HepG2 (cell line): ENCODE data around the gene CABLES1. TPM values are rescaled to one million over a fixed set of nuclear protein-coding genes. Genes with fewer than 3 reads are reported as not detected.

Source experiments
- ATAC-seq: fragments of 200-7000 bp; cut with Tn5 transposase; 3 replicates; pipeline ENCODE4 v1.9.1; 2020; ENCODE audit warnings: mild to moderate bottlenecking, moderate library complexity
- BruUV-seq: library from RNA; stranded (reverse); fragments of 400-500 nt; replicated peaks from 2 replicates; lab custom pipeline; 2021; lab: Mats Ljungman, UMichigan
- CTCF ChIA-PET: fragments of 300-600 bp; formaldehyde crosslinking; extraction: SDS; loops from one replicate; lab custom pipeline; 2021; ENCODE audit warnings: low total read pairs, inconsistent platforms, low intra/inter-chr PET ratio; lab: Yijun Ruan, JAX
- POLR2A ChIA-PET: fragments of 350-600 bp; sonication (Branson Sonifier 250); formaldehyde crosslinking; loops from one replicate; lab custom pipeline; 2020; ENCODE audit warnings: antibody characterized with exemption, inconsistent platforms; lab: Yijun Ruan, JAX
- DNase-seq: peaks from one replicate; pipeline ENCODE4 v3.0.0-alpha.2; 2015; ENCODE audit warnings: low spot score
- FAIRE-seq: peaks from 3 replicates; lab custom pipeline; 2011; peaks lifted over from hg19 to GRCh38; lab: Jason Lieb, UNC
- H2AFZ ChIP-seq: one replicate; pipeline ENCODE4 v1.6.1; 2011; ENCODE audit warnings: low read length, inconsistent platforms
- H3K27ac ChIP-seq: fragments of 300-600 bp; 3 replicates; pipeline ENCODE4 v1.8.0; 2011; ENCODE audit warnings: mixed run types, mild to moderate bottlenecking, mixed read lengths, low read length, inconsistent platforms; ENCODE audit not compliant: insufficient read depth; ENCODE audit errors: extremely low read length
- H3K27me3 ChIP-seq, 2 experiments: fragments of 200-600 bp in 1 of 2; 2 replicates in 1 of 2; 3 replicates in 1 of 2; pipeline versions ENCODE4 v1.6.0 to v1.8.0; 2011; ENCODE audit warnings: low read length in 2 of 2, mild to moderate bottlenecking in 2 of 2, moderate library complexity in 2 of 2, inconsistent platforms in 1 of 2; ENCODE audit not compliant: insufficient read depth in 2 of 2, control insufficient read depth in 1 of 2
- H3K36me3 ChIP-seq, 2 experiments: fragments of 200-600 bp in 1 of 2; replicated peaks in 1 of 2; 2 replicates in 1 of 2; 3 replicates in 1 of 2; pipeline versions ENCODE4 v1.5.1 to v1.8.0; 2011; ENCODE audit warnings: low read length in 2 of 2, inconsistent platforms in 1 of 2; ENCODE audit not compliant: insufficient read depth in 2 of 2, control insufficient read depth in 1 of 2
- H3K4me1 ChIP-seq: 2 replicates; pipeline ENCODE4 v1.5.1; 2012; ENCODE audit warnings: low read length, inconsistent platforms; ENCODE audit not compliant: insufficient read depth
- H3K4me2 ChIP-seq: 2 replicates; pipeline ENCODE4 v1.6.0; 2011; ENCODE audit warnings: low read depth, low read length, inconsistent platforms
- H3K4me3 ChIP-seq, 3 experiments: fragments of 200-600 bp in 1 of 3; sonication (generic), shearing (Covaris generic) in 1 of 3; replicated peaks in 1 of 3; 2 replicates each; pipeline ENCODE4 v1.5.1; 2011 to 2016; ENCODE audit warnings: low read length in 3 of 3, inconsistent platforms in 2 of 3, low read depth in 2 of 3, mild to moderate bottlenecking in 2 of 3, control low read depth in 1 of 3, mixed read lengths in 1 of 3; ENCODE audit not compliant: insufficient read depth in 1 of 3
- H3K79me2 ChIP-seq: one replicate; pipeline ENCODE4 v1.6.1; 2011; ENCODE audit warnings: low read length, inconsistent platforms; ENCODE audit not compliant: insufficient read depth
- H3K9ac ChIP-seq: 2 replicates; pipeline ENCODE4 v1.6.0; 2011; ENCODE audit warnings: mild to moderate bottlenecking, low read depth, low read length, inconsistent platforms; ENCODE audit not compliant: insufficient read depth
- H3K9me3 ChIP-seq: 2 replicates; pipeline ENCODE4 v1.5.1; 2012; ENCODE audit warnings: mild to moderate bottlenecking, low read length
- H4K20me1 ChIP-seq: 2 replicates; pipeline ENCODE4 v1.6.0; 2011; ENCODE audit warnings: inconsistent platforms, mild to moderate bottlenecking, low read length, moderate library complexity; ENCODE audit not compliant: insufficient read depth
- GLI4 ChIP-seq: sonication (generic); formaldehyde crosslinking; IDR thresholded peaks from 2 replicates; pipeline ENCODE4 v1.5.1; 2020; ENCODE audit warnings: missing genetic modification reagents, mild to moderate bottlenecking, moderate library complexity, borderline replicate concordance
- HNRNPL ChIP-seq: fragments of 200-400 bp; formaldehyde crosslinking; IDR thresholded peaks from 2 replicates; pipeline ENCODE4 v1.6.1; 2017; ENCODE audit warnings: mild to moderate bottlenecking, low read depth, low read length
- ISL2 ChIP-seq: sonication (generic); formaldehyde crosslinking; IDR thresholded peaks from 2 replicates; pipeline ENCODE4 v1.5.0; 2020; ENCODE audit warnings: missing genetic modification reagents
- KDM4B ChIP-seq: sonication (generic); formaldehyde crosslinking; IDR thresholded peaks from 2 replicates; pipeline ENCODE4 v1.4.0; 2020; ENCODE audit warnings: missing genetic modification reagents
- MYPOP ChIP-seq: sonication (generic); formaldehyde crosslinking; IDR thresholded peaks from 2 replicates; pipeline ENCODE4 v1.8.1; 2023; ENCODE audit warnings: mild to moderate bottlenecking, moderate library complexity, missing genetic modification reagents
- NFATC3 ChIP-seq: sonication (generic); formaldehyde crosslinking; IDR thresholded peaks from 2 replicates; pipeline ENCODE4 v1.5.1; 2020; ENCODE audit warnings: mild to moderate bottlenecking, missing genetic modification reagents
- SKIL ChIP-seq: sonication (generic); formaldehyde crosslinking; IDR thresholded peaks from 2 replicates; pipeline ENCODE4 v1.8.0; 2022; ENCODE audit warnings: missing genetic modification reagents, mild to moderate bottlenecking, moderate library complexity, borderline replicate concordance
- ZBTB21 ChIP-seq: sonication (generic); formaldehyde crosslinking; IDR thresholded peaks from 2 replicates; pipeline ENCODE4 v1.4.0; 2020; ENCODE audit warnings: missing genetic modification reagents
- ZHX1 ChIP-seq: sonication (generic); formaldehyde crosslinking; IDR thresholded peaks from 2 replicates; pipeline ENCODE4 v1.8.1; 2022; ENCODE audit warnings: low read depth, mild to moderate bottlenecking, missing genetic modification reagents
- ZKSCAN5 ChIP-seq: sonication (generic); formaldehyde crosslinking; IDR thresholded peaks from 2 replicates; pipeline ENCODE4 v1.5.1; 2020; ENCODE audit warnings: mild to moderate bottlenecking, missing genetic modification reagents
- ZNF513 ChIP-seq: sonication (generic); formaldehyde crosslinking; conservative IDR thresholded peaks from 2 replicates; pipeline ENCODE4 v1.5.0; 2020; ENCODE audit warnings: missing genetic modification reagents
- ZNF616 ChIP-seq: sonication (generic); formaldehyde crosslinking; IDR thresholded peaks from 2 replicates; pipeline ENCODE4 v1.5.0; 2020; ENCODE audit warnings: low read depth, mild to moderate bottlenecking, missing genetic modification reagents
- ZNF878 ChIP-seq: sonication (generic); formaldehyde crosslinking; IDR thresholded peaks from 2 replicates; pipeline ENCODE4 v1.8.1; 2023; ENCODE audit warnings: mild to moderate bottlenecking, missing genetic modification reagents, moderate library complexity
- WGBS: methylation state at CpG from one replicate; pipeline ENCODE4 v1.1.6; 2017; ENCODE audit warnings: low lambda C conversion rate; 5-methylcytosine and 5-hydroxymethylcytosine counted together
- in situ Hi-C: cut with HindIII; loops from 2 replicates; pipeline ENCODE4 v1.10.0; 2017; ENCODE audit warnings: low pct_unique_long_range_greater_than_20kb; ENCODE audit not compliant: extremely low pct_ligation_motif_present
- intact Hi-C: fragments of 100-400 bp; cut with micrococcal nuclease; formaldehyde crosslinking; loops from one replicate; pipeline ENCODE4 v1.10.0; 2022; ENCODE audit not compliant: unreplicated experiment
- polyA plus RNA-seq, 8 experiments: library from polyadenylated mRNA; depleted of rRNA in 3 of 8; stranded (reverse) in 7 of 8; unstranded in 1 of 8; fragments of >200 nt; fragmentation: Illumina TruSeq in 4 of 8; extraction: Trizol in 4 of 8; gene quantifications; 2 replicates each; pipeline versions ENCODE4 v1.2.1 to v1.2.3, GENCODE V29; 2011 to 2016; ENCODE audit warnings: low read depth in 4 of 8, missing spikeins in 1 of 8, mixed read lengths in 1 of 8; ENCODE audit not compliant: insufficient read depth in 1 of 8
- total RNA-seq, 5 experiments: library from RNA; depleted of rRNA; stranded (reverse); fragments of >200 nt; fragmentation: Illumina TruSeq; extraction: Trizol; gene quantifications; 2 replicates each; pipeline ENCODE4 v1.2.3, GENCODE V29; 2016; ENCODE audit warnings: low read depth in 1 of 5

The CABLES1 gene
- total and polyA plus RNA-seq, 2 of the 13 experiments (the other 11 are each of a cell fraction or from before 2014, with no cell fraction given), result 14.7 to 25.8 TPM

- ATAC-seq (no peak), DNase-seq (no peak), FAIRE-seq (no peak)
- no peak overlapping the region for H3K4me2 ChIP-seq
- H3K79me2 ChIP-seq, result no peaks in the 10 kb centered on the region
- no TSS peak for BruUV-seq
- WGBS, result 66% methylated on average over 7 of the region's 7 CpGs
- peaks cover 40% of the 10 kb centered on the region for H3K4me1 ChIP-seq
- H3K9ac ChIP-seq, result no peak overlapping the region
- in situ Hi-C loops (no loop called here), intact Hi-C loops (no loop called here)
- H3K4me3 ChIP-seq, result no peak overlapping the region
- H3K27me3 ChIP-seq, result peaks cover 0 to 4% of the 10 kb centered on the region in 2 experiments; a peak in 1 of 5 replicates
- no peak overlapping the region for H2AFZ ChIP-seq
- no peak overlapping the region for H3K27ac ChIP-seq
- H3K36me3 ChIP-seq, result no peaks in the 10 kb centered on the region
- no peak for TF ChIP-seq ZHX1 (CRISPR knock-in tag)
- no peak for TF ChIP-seq HNRNPL
- TF ChIP-seq ISL2 (CRISPR knock-in tag), result no peak
- no peak for TF ChIP-seq NFATC3 (CRISPR knock-in tag)
- TF ChIP-seq GLI4, result no peak
- no peak for TF ChIP-seq ZNF878
- TF ChIP-seq ZNF513 (CRISPR knock-in tag), result no peak
- TF ChIP-seq ZNF616 (CRISPR knock-in tag), result no peak
- TF ChIP-seq KDM4B (CRISPR knock-in tag), result no peak
- TF ChIP-seq SKIL (CRISPR knock-in tag), result no peak
- TF ChIP-seq ZBTB21 (CRISPR knock-in tag), result no peak
- TF ChIP-seq ZKSCAN5 (CRISPR knock-in tag), result no peak
- no peak for TF ChIP-seq MYPOP (CRISPR knock-in tag)
- TF ChIP-seq, all 625 proteins: peak for 0
- ChIA-PET CTCF (no interaction called here), POLR2A (interaction anchor here (0.7 kb wide), 1 partner anchor 14 kb away, joined by 3 read pairs; no protein-coding TSS in a partner anchor)
- Histone ChIP-seq H3K9me3 (no peaks in the 10 kb centered on the region), H4K20me1 (no peaks in the 10 kb centered on the region)
Observed at GRCh38 chr18:23107718-23108117, 27.6 kb upstream of the CABLES1 start.
